Ishikawa (cell line): ENCODE results near the gene MOV10.

Experiments
- CEBPB ChIP-seq: IDR thresholded peaks from 2 replicates; pipeline ENCODE4 v1.6.1; 2012
- CREB1 ChIP-seq: IDR thresholded peaks from 2 replicates; pipeline ENCODE4 v1.6.1; 2012; ENCODE audit warnings: low read depth
- EGR1 ChIP-seq: IDR thresholded peaks from 2 replicates; pipeline ENCODE4 v1.6.1; 2012
- EP300 ChIP-seq: IDR thresholded peaks from 2 replicates; pipeline ENCODE4 v1.6.1; 2012; ENCODE audit warnings: borderline replicate concordance
- FOXM1 ChIP-seq: IDR thresholded peaks from 2 replicates; pipeline ENCODE4 v1.6.1; 2012; ENCODE audit warnings: low read depth, borderline replicate concordance
- MAX ChIP-seq: IDR thresholded peaks from 2 replicates; pipeline ENCODE4 v1.6.1; 2012
- NFIC ChIP-seq: IDR thresholded peaks from 2 replicates; pipeline ENCODE4 v1.6.1; 2012
- RAD21 ChIP-seq: IDR thresholded peaks from 2 replicates; pipeline ENCODE4 v1.6.1; 2012; ENCODE audit warnings: low read depth
- TAF1 ChIP-seq: IDR thresholded peaks from 2 replicates; pipeline ENCODE4 v1.6.1; 2012; ENCODE audit warnings: low read depth, mild to moderate bottlenecking
- TCF12 ChIP-seq: IDR thresholded peaks from 2 replicates; pipeline ENCODE4 v1.6.1; 2012; ENCODE audit warnings: low read depth
- TEAD4 ChIP-seq: IDR thresholded peaks from 2 replicates; pipeline ENCODE4 v1.6.1; 2012
- YY1 ChIP-seq: IDR thresholded peaks from 2 replicates; pipeline ENCODE4 v1.6.1; 2012; ENCODE audit warnings: low read depth
- ZBTB7A ChIP-seq: IDR thresholded peaks from 2 replicates; pipeline ENCODE4 v1.6.1; 2012; ENCODE audit warnings: low read depth
- TF ChIP-seq, protein P1 (sequence below): IDR thresholded peaks from 2 replicates; pipeline ENCODE4 v1.6.1; 2012; ENCODE audit warnings: low read depth, mild to moderate bottlenecking
- TF ChIP-seq, protein P2 (sequence below): IDR thresholded peaks from 2 replicates; pipeline ENCODE4 v1.6.1; 2012

Gene MOV10

DNA sequence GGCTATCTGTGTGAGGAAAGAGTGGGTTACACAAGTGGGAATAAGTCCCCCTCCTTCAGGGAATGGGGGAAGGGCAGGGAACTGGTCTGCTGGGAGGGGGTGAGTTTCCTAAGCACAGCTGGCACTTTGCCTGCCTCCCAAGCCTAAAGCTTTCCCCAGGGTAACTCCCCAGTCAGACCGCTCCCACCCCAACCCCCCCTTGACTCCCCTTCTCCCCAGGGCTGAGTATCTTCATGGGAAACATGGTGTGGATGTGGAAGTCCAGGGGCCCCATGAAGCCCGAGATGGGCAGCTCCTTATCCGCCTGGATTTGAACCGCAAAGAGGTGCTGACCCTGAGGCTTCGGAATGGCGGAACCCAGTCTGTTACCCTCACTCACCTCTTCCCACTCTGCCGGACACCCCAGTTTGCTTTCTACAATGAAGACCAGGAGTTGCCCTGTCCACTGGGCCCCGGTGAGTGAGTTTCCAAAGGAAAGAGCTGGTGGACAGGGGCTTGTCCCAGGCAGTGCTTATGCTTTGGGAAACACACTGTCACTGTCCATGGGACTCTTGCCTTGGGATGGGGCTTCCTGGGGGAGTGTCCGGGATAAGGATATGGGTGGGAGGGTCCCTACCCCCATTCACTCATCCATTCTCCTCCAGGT is 14.9 kb downstream of the MOV10 start:
- TF ChIP-seq FOXM1 (no peak), CEBPB (no peak)
- TF ChIP-seq, protein P1, sequence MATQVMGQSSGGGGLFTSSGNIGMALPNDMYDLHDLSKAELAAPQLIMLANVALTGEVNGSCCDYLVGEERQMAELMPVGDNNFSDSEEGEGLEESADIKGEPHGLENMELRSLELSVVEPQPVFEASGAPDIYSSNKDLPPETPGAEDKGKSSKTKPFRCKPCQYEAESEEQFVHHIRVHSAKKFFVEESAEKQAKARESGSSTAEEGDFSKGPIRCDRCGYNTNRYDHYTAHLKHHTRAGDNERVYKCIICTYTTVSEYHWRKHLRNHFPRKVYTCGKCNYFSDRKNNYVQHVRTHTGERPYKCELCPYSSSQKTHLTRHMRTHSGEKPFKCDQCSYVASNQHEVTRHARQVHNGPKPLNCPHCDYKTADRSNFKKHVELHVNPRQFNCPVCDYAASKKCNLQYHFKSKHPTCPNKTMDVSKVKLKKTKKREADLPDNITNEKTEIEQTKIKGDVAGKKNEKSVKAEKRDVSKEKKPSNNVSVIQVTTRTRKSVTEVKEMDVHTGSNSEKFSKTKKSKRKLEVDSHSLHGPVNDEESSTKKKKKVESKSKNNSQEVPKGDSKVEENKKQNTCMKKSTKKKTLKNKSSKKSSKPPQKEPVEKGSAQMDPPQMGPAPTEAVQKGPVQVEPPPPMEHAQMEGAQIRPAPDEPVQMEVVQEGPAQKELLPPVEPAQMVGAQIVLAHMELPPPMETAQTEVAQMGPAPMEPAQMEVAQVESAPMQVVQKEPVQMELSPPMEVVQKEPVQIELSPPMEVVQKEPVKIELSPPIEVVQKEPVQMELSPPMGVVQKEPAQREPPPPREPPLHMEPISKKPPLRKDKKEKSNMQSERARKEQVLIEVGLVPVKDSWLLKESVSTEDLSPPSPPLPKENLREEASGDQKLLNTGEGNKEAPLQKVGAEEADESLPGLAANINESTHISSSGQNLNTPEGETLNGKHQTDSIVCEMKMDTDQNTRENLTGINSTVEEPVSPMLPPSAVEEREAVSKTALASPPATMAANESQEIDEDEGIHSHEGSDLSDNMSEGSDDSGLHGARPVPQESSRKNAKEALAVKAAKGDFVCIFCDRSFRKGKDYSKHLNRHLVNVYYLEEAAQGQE = no peak

DNA sequence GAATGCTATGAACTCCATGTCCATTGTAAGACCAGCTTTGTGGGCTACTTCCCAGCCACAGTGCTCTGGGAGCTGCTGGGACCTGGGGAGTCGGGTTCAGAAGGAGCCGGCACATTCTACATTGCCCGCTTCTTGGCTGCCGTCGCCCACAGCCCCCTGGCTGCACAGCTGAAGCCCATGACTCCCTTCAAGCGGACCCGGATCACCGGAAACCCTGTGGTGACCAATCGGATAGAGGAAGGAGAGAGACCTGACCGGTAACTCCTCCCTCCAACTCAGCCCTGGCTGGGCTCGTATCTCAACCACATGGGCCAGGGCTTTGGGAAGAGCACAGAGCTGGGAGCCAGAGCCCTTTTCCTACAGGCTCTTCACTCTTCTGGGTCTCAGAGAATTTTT is 15.4 kb downstream of the MOV10 start:
- no peak for TF ChIP-seq CEBPB
- TF ChIP-seq, protein P1 = no peak
- no peak for TF ChIP-seq FOXM1
- TF ChIP-seq MAX = no peak
- TF ChIP-seq ZBTB7A = no peak
- TF ChIP-seq NFIC = no peak
- no peak for TF ChIP-seq YY1
- TF ChIP-seq, protein P2, sequence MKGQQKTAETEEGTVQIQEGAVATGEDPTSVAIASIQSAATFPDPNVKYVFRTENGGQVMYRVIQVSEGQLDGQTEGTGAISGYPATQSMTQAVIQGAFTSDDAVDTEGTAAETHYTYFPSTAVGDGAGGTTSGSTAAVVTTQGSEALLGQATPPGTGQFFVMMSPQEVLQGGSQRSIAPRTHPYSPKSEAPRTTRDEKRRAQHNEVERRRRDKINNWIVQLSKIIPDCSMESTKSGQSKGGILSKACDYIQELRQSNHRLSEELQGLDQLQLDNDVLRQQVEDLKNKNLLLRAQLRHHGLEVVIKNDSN = no peak
- TF ChIP-seq RAD21 = no peak
- TF ChIP-seq TCF12 = no peak
- TF ChIP-seq EGR1 = no peak
- no peak for TF ChIP-seq CREB1
- no peak for TF ChIP-seq EP300

DNA sequence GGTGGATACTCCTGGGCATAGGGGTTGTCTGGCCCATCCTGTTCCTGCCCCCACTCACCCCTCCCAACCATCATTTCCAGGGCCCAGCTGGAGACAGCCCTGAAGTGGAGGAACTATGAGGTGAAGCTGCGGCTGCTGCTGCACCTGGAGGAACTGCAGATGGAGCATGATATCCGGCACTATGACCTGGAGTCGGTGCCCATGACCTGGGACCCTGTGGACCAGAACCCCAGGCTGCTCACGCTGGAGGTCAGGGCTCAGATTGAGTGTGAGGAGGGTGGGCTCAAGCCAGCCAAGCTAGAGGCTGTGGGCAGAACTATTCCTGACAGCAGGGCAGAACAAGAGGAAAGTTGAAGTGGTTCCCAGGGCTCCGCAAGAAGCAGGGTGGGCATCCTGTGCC is 18.2 kb downstream of the MOV10 start:
- TF ChIP-seq, protein P1 = no peak
- TF ChIP-seq FOXM1 (no peak), TAF1 (no peak), TCF12 (no peak)
- TF ChIP-seq, protein P2 = no peak

- TF ChIP-seq FOXM1 (no peak), TAF1 (no peak), CEBPB (no peak), EGR1 (no peak), TCF12 (no peak), ZBTB7A (no peak), TEAD4 (no peak), YY1 (no peak), NFIC (no peak), CREB1 (no peak), EP300 (no peak), MAX (no peak), RAD21 (no peak)
- TF ChIP-seq, protein P1 = no peak
- TF ChIP-seq, protein P2 = no peak
Observed at GRCh38 chr1:112693821-112694220, 19.4 kb downstream of the MOV10 start.
